Prostate gland (tissue), 2 donors: ENCODE data around the gene GPR161.

Experiments
- POLR2A ChIP-seq: fragments of 450-650 bp; IDR thresholded peaks from one replicate; pipeline ENCODE4 v1.6.1; 2016; ENCODE audit warnings: antibody characterized with exemption, mild to moderate bottlenecking
- TF ChIP-seq, protein P1 (sequence below), 4 experiments: fragments of 200-600 bp in 2 of 4; fragments of 450-650 bp in 2 of 4; sonication (generic) in 2 of 4; IDR thresholded peaks; 1 replicate in 3 of 4; 2 replicates in 1 of 4; pipeline ENCODE4 v1.5.1; 2016 to 2019; ENCODE audit warnings: antibody characterized with exemption in 4 of 4, mild to moderate bottlenecking in 2 of 4, moderate library complexity in 2 of 4

DNA sequence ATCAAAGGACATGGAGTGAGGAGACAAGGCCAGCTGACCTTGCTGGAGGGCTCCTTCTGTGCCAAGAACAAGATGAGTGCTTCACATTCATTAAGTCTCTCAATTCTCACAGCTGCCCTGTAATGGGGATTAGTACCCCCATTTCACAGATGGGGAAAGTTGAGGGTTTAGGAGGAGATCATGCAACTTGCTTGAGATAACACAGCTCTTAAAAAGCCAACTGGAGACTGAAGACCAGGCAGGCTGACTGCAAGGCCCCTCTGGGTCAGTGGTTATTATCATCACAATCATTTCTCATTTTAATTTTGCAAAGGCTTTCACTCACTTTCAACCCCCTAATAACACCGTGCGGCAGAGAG is 46.8 kb downstream of the GPR161 start:
- no peak for TF ChIP-seq POLR2A
- TF ChIP-seq, protein P1, sequence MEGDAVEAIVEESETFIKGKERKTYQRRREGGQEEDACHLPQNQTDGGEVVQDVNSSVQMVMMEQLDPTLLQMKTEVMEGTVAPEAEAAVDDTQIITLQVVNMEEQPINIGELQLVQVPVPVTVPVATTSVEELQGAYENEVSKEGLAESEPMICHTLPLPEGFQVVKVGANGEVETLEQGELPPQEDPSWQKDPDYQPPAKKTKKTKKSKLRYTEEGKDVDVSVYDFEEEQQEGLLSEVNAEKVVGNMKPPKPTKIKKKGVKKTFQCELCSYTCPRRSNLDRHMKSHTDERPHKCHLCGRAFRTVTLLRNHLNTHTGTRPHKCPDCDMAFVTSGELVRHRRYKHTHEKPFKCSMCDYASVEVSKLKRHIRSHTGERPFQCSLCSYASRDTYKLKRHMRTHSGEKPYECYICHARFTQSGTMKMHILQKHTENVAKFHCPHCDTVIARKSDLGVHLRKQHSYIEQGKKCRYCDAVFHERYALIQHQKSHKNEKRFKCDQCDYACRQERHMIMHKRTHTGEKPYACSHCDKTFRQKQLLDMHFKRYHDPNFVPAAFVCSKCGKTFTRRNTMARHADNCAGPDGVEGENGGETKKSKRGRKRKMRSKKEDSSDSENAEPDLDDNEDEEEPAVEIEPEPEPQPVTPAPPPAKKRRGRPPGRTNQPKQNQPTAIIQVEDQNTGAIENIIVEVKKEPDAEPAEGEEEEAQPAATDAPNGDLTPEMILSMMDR (IDR thresholded peaks at IDR 0.05): no peak
